ENCODE data around the gene SLC29A1. TPM values are rescaled to one million over a fixed set of nuclear protein-coding genes. Genes with fewer than 3 reads are reported as not detected.

Gene SLC29A1
- total RNA-seq = 10 to 100 TPM; 17.0 to 19.1 TPM

DNA sequence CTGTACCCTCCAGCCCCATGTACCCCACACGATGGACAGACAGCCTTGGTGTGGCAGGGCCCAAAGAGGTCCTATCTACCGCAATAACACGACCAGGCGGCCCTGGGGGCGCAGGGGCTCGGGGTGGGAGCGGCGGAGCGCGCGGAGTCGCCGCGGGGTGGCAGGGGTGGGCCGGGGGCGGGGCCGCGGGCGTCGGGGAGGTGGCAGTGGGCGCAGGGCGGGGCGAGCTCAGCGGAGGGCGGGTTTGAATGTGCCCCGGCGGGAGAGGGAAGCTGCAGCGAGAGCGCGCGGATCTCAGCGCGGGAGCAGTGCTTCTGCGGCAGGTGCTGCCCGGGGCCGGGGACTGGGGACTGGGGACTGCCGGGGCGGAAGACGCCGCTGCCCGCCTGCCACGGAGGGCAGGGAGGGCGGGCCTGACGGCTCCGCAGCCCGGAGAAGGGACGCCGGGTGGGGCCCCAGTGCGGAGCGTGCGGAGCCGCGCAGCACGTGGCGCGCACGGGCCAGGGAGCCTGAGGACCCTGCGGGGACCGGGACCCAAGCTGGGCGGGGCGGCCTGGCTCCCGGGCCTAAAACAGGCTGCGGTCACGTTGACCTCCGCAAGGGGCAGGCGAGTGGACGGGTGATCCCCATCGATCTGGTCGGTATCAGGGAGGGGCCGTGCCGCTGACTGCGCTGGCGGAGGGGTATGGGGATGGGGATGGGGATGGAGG is at the start of gene SLC29A1:
Gene SLC29A1 (plus strand): TSS at position 277 of the 710 bp plus-strand sequence. CDS start 3,719 bp downstream, outside the sequence.
- intact Hi-C loops (cut with DNase I) = no loop called here
- Histone ChIP-seq H3K27me3 (no peaks in the 10 kb centered on the region), H3K36me3 (no peaks in the 10 kb centered on the region), H3K27ac (peak within 1 kb of the TSS; percentile 27), H3K4me1 (peaks cover 7% of the 10 kb centered on the region), H3K9me3 (no peaks in the 10 kb centered on the region), H3K4me3 (peak within 1 kb of the TSS; percentile 67), H3K9ac (ENCODE audit: low read depth in 2 of 2, low read length in 2 of 2) (peak within 1 kb of the TSS; percentile 62 to 64)
- TF ChIP-seq, protein P1, sequence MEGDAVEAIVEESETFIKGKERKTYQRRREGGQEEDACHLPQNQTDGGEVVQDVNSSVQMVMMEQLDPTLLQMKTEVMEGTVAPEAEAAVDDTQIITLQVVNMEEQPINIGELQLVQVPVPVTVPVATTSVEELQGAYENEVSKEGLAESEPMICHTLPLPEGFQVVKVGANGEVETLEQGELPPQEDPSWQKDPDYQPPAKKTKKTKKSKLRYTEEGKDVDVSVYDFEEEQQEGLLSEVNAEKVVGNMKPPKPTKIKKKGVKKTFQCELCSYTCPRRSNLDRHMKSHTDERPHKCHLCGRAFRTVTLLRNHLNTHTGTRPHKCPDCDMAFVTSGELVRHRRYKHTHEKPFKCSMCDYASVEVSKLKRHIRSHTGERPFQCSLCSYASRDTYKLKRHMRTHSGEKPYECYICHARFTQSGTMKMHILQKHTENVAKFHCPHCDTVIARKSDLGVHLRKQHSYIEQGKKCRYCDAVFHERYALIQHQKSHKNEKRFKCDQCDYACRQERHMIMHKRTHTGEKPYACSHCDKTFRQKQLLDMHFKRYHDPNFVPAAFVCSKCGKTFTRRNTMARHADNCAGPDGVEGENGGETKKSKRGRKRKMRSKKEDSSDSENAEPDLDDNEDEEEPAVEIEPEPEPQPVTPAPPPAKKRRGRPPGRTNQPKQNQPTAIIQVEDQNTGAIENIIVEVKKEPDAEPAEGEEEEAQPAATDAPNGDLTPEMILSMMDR (IDR thresholded peaks at IDR 0.05) = no peak
- peak; percentile 87 for DNase-seq

DNA sequence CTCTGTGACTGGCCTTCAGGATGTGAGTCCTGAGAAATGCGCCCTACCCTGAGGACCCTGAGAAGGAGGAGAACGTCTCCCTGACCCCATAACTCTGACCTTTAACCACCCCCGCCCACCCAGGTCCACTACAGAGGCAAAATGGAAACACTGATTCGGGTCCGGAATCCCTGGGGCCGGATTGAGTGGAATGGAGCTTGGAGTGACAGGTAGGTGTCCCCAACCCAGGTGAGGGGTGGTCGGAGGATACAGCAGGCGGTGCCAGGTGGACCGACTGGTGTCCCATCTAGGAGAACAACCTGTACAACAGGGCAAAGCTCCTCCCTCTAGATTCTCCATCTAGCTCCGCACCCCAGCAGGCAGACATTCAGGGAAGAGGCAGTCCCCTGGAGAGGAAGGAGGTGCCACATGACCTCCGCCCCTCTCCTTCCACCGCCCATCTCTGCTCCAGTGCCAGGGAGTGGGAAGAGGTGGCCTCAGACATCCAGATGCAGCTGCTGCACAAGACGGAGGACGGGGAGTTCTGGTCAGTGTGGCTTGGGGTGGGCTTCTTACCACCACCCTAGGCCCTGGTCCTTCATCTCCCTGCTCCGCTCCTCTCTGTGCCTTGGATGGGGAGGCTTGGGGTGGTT is 47.1 kb upstream of the SLC29A1 start:
- H3K9ac ChIP-seq (ENCODE audit: low read depth in 2 of 2, low read length in 2 of 2) = peak overlapping the region in 1 of 2 donors; percentile 12
- no peaks in the 10 kb centered on the region for H3K4me1 ChIP-seq
- TF ChIP-seq, protein P1 (IDR thresholded peaks at IDR 0.05) = no peak
- intact Hi-C loops (cut with DNase I) = no loop called here
- no peaks in the 10 kb centered on the region for H3K36me3 ChIP-seq
- DNase-seq = no peak
- H3K9me3 ChIP-seq = no peaks in the 10 kb centered on the region
- H3K27me3 ChIP-seq = no peaks in the 10 kb centered on the region
- H3K27ac ChIP-seq = no peak overlapping the region
- H3K4me3 ChIP-seq = no peak overlapping the region

DNA sequence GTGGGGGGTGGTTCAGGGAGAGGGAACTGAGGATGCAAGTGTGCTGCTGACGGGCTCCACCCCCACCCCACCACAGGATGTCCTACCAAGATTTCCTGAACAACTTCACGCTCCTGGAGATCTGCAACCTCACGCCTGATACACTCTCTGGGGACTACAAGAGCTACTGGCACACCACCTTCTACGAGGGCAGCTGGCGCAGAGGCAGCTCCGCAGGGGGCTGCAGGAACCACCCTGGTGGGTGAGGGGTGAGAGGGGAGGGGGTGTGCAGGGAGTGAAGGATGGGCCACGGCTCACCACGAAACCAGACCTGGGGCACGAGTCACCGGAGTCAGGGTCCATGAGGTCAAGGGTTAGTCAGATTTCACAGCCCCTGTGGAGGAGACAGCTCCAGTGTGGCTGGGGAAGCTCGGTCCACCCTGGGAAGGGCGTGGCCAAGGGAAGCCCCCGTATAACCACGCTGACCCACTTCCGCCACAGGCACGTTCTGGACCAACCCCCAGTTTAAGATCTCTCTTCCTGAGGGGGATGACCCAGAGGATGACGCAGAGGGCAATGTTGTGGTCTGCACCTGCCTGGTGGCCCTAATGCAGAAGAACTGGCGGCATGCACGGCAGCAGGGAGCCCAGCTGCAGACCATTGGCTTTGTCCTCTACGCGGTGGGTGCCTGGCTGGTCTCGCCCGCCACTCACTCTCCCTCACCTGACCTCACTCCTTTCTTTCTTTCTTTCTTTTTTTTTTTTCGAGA is 46.5 kb upstream of the SLC29A1 start:
- TF ChIP-seq, protein P1 (IDR thresholded peaks at IDR 0.05) = no peak
- H3K27ac ChIP-seq = no peak overlapping the region
- no peak overlapping the region for H3K4me3 ChIP-seq
- H3K9me3 ChIP-seq = no peaks in the 10 kb centered on the region
- DNase-seq = no peak
- H3K4me1 ChIP-seq = no peaks in the 10 kb centered on the region
- H3K9ac ChIP-seq (ENCODE audit: low read depth in 2 of 2, low read length in 2 of 2) = no peak overlapping the region
- intact Hi-C loops (cut with DNase I) = no loop called here
- no peaks in the 10 kb centered on the region for H3K36me3 ChIP-seq
- H3K27me3 ChIP-seq = no peaks in the 10 kb centered on the region

DNA sequence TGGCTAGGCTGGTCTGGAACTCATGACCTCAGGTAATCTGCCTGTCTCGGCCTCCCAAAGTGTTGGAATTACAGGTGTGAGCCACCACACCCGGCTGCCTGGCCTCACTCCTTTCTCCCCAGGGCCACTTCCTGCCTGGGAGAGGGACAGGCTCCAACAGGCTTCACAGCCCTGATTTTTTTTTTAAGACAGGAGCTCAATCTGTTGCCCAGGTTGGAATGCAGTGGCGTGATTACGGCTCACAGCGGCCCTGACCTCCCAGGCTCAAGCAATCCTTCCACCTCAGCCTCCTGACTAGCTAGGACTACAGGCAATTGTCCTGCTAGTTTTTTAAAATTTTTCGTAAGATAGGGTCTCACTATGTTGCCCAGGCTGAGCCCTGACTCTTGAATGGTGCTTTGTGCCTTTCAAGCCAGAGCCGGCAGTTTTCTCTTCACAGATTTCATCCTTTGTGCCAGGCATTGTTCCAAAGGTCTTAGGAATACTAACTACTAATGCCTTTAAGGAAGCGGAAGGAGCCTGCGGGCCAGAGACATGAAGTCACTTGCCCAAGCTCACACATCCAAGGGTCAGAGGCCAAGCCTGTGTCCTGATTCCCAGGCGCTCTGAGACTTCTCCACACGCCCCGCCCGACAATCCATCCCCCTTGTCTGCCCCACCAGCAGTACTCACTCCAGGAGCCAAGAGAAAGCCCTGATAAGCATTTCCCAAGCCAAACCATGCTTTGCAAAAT is 45.5 kb upstream of the SLC29A1 start:
- no peak overlapping the region for H3K27ac ChIP-seq
- intact Hi-C loops (cut with DNase I) = no loop called here

More for the DNA sequence above, 45.5 kb upstream of the SLC29A1 start:
- DNase-seq = no peak
- no peaks in the 10 kb centered on the region for H3K27me3 ChIP-seq
- TF ChIP-seq, protein P1 (IDR thresholded peaks at IDR 0.05) = no peak
- H3K4me3 ChIP-seq = no peak overlapping the region
- H3K4me1 ChIP-seq = no peaks in the 10 kb centered on the region
- no peaks in the 10 kb centered on the region for H3K9me3 ChIP-seq
- no peaks in the 10 kb centered on the region for H3K36me3 ChIP-seq
- no peak overlapping the region for H3K9ac ChIP-seq (ENCODE audit: low read depth in 2 of 2, low read length in 2 of 2)
